Mesendoderm (in vitro differentiated cells): ENCODE results near the gene KCNC3.

Experiments used
- DNase-seq: peaks from one replicate; pipeline ENCODE4 v3.0.0; 2013
- H2AK5ac ChIP-seq: 2 replicates; pipeline ENCODE4 v1.6.1; 2013; ENCODE audit warnings: low read length, inconsistent platforms
- H2BK120ac ChIP-seq: 2 replicates; pipeline ENCODE4 v1.6.1; 2013; ENCODE audit warnings: low read depth, mild to moderate bottlenecking, low read length, moderate library complexity, mixed read lengths
- H2BK15ac ChIP-seq: replicated peaks from 2 replicates; pipeline ENCODE4 v1.6.1; 2013; ENCODE audit warnings: low read depth, mild to moderate bottlenecking, moderate library complexity
- H2BK5ac ChIP-seq: 2 replicates; pipeline ENCODE4 v1.6.1; 2013; ENCODE audit warnings: low read length, inconsistent platforms
- H3K18ac ChIP-seq: 2 replicates; pipeline ENCODE4 v1.6.1; 2013; ENCODE audit warnings: mild to moderate bottlenecking, low read length, mixed read lengths
- H3K23ac ChIP-seq: one replicate; pipeline ENCODE4 v1.6.1; 2013; ENCODE audit warnings: low read length
- H3K27ac ChIP-seq: 2 replicates; pipeline ENCODE4 v1.5.1; 2013; ENCODE audit warnings: low read depth, mild to moderate bottlenecking, inconsistent platforms, low read length, moderate library complexity
- H3K27me3 ChIP-seq: 2 replicates; pipeline ENCODE4 v1.6.1; 2013; ENCODE audit warnings: low read length, control low read depth, mild to moderate bottlenecking, inconsistent platforms; ENCODE audit not compliant: insufficient read depth, poor library complexity
- H3K36me3 ChIP-seq: 2 replicates; pipeline ENCODE4 v1.6.1; 2013; ENCODE audit warnings: low read length, inconsistent platforms; ENCODE audit not compliant: control insufficient read depth, insufficient read depth
- H3K4ac ChIP-seq: one replicate; pipeline ENCODE4 v1.6.1; 2013; ENCODE audit warnings: low read depth, mild to moderate bottlenecking, low read length, moderate library complexity
- H3K4me1 ChIP-seq: 2 replicates; pipeline ENCODE4 v1.6.1; 2013; ENCODE audit warnings: low read depth, low read length, inconsistent platforms; ENCODE audit not compliant: control insufficient read depth
- H3K4me2 ChIP-seq: 2 replicates; pipeline ENCODE4 v1.6.1; 2013; ENCODE audit warnings: low read length
- H3K4me3 ChIP-seq: 2 replicates; pipeline ENCODE4 v1.5.1; 2013; ENCODE audit warnings: mild to moderate bottlenecking, low read length
- H3K56ac ChIP-seq: one replicate; pipeline ENCODE4 v1.6.1; 2013; ENCODE audit warnings: low read length
- H3K79me1 ChIP-seq: 2 replicates; pipeline ENCODE4 v1.6.1; 2013; ENCODE audit warnings: low read length, inconsistent platforms
- H3K79me2 ChIP-seq: 2 replicates; pipeline ENCODE4 v1.6.1; 2013; ENCODE audit warnings: mild to moderate bottlenecking, low read length; ENCODE audit not compliant: control insufficient read depth, insufficient read depth
- H3K9ac ChIP-seq: 2 replicates; pipeline ENCODE4 v1.6.1; 2013; ENCODE audit warnings: low read length, inconsistent platforms
- H4K5ac ChIP-seq: one replicate; pipeline ENCODE4 v1.6.1; 2013; ENCODE audit warnings: low read length
- H4K8ac ChIP-seq: one replicate; pipeline ENCODE4 v1.6.1; 2013; ENCODE audit warnings: low read depth, mild to moderate bottlenecking, control low read depth, low read length, moderate library complexity
- WGBS: extraction: QIAGEN DNeasy Blood & Tissue Kit; methylation state at CpG from one replicate; pipeline ENCODE4 v1.1.7; 2013; ENCODE audit warnings: low lambda C conversion rate, missing lambda C conversion rate; ENCODE audit not compliant: insufficient coverage; ENCODE audit errors: extremely low coverage; 5-methylcytosine and 5-hydroxymethylcytosine counted together

Gene KCNC3

DNA sequence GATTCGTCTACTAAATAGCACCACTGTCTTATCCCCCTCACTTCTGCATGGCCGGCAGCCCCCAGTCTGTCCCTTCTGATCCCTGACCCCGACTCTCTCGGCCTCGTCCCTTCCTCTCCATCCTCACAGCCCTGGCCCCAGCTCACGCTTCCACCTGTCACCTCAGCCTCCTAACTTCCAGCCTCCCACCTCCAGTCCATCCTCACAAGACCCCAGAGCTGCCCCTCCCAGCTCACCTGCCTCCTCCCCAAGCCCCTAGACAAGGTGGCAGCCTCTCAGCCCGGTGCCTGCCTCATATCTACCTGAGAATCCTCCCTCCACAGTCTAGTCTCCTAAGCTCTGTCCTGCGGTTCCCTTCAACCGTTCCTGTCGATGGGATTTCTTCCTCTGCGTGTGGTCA is 10.0 kb downstream of the KCNC3 start:
- H3K18ac ChIP-seq: no peak overlapping the region
- H2BK5ac ChIP-seq: no peak overlapping the region
- H3K4ac ChIP-seq: no peak overlapping the region
- no peak overlapping the region for H2BK15ac ChIP-seq
- H2BK120ac ChIP-seq: no peak overlapping the region
- H3K23ac ChIP-seq: no peak overlapping the region
- no peak overlapping the region for H4K5ac ChIP-seq
- no peak overlapping the region for H3K4me2 ChIP-seq
- no peak for DNase-seq
- no peaks in the 10 kb centered on the region for H3K79me2 ChIP-seq
- WGBS: no CpG with 5 or more reads among the region's 11 CpGs
- H3K4me1 ChIP-seq: no peaks in the 10 kb centered on the region
- H3K36me3 ChIP-seq: no peaks in the 10 kb centered on the region
- H2AK5ac ChIP-seq: no peak overlapping the region
- no peak overlapping the region for H4K8ac ChIP-seq
- H3K27me3 ChIP-seq: no peaks in the 10 kb centered on the region
- no peak overlapping the region for H3K27ac ChIP-seq
- no peak overlapping the region for H3K9ac ChIP-seq
- H3K79me1 ChIP-seq: no peaks in the 10 kb centered on the region
- H3K56ac ChIP-seq: no peak overlapping the region
- H3K4me3 ChIP-seq: no peak overlapping the region

DNA sequence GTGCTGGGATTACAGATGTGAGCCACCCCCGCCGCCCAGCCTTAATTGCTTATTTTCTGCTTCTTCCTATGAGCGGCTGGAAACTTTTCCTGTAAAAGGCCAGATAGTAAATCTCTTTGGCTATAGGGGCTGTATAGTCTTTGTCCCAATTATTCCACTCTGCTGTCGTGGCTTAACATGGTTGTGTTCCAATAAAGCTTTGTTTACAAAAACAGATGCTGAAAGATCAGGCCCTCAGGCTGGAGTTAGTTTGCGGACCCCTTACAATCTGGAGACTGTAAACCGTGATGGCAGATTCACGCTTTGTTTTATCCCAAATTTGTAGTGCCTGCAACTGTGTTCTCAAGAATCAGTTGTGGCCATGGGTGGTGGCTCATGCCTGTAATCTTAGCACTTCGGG is 10.7 kb downstream of the KCNC3 start:
- no peak overlapping the region for H3K4me2 ChIP-seq
- no peak overlapping the region for H3K23ac ChIP-seq
- H2BK15ac ChIP-seq: no peak overlapping the region
- no peak for DNase-seq
- no peak overlapping the region for H3K56ac ChIP-seq
- H2AK5ac ChIP-seq: no peak overlapping the region
- H3K79me1 ChIP-seq: no peaks in the 10 kb centered on the region
- H3K4me1 ChIP-seq: no peaks in the 10 kb centered on the region
- no peak overlapping the region for H3K18ac ChIP-seq
- H4K8ac ChIP-seq: no peak overlapping the region
- H3K36me3 ChIP-seq: no peaks in the 10 kb centered on the region
- no peak overlapping the region for H3K4ac ChIP-seq
- H4K5ac ChIP-seq: no peak overlapping the region
- no peak overlapping the region for H3K27ac ChIP-seq
- no peaks in the 10 kb centered on the region for H3K79me2 ChIP-seq
- H2BK120ac ChIP-seq: no peak overlapping the region
- H3K9ac ChIP-seq: no peak overlapping the region
- no peak overlapping the region for H3K4me3 ChIP-seq
- H2BK5ac ChIP-seq: no peak overlapping the region
- WGBS: no CpG with 5 or more reads among the region's 8 CpGs
- no peaks in the 10 kb centered on the region for H3K27me3 ChIP-seq

DNA sequence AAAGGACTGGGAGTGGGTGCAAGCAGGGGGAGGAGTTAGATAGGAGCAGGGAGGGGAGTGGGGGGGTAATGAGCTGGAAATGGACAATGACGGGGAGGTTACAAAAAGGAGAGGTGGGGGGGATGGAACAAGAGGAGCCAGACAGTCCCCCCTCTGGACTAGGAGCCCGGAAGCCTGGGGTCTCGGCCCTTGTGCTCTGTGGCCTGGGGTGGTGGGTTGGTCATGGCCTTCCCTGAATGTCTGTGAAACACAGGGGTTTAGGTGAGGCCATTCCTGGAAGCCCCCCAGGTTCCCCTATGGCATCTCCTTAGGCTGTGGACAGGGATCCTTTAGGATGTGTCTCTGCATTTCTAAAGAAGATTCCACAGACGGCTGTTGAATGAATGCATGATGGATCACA is 12.1 kb downstream of the KCNC3 start:
- no peak overlapping the region for H2AK5ac ChIP-seq
- no peaks in the 10 kb centered on the region for H3K36me3 ChIP-seq
- no peaks in the 10 kb centered on the region for H3K79me1 ChIP-seq
- no peak overlapping the region for H3K4ac ChIP-seq
- no peak overlapping the region for H2BK120ac ChIP-seq
- H2BK15ac ChIP-seq: no peak overlapping the region
- no peaks in the 10 kb centered on the region for H3K79me2 ChIP-seq
- no peak overlapping the region for H3K27ac ChIP-seq
- no peak overlapping the region for H3K9ac ChIP-seq
- H3K4me3 ChIP-seq: no peak overlapping the region
- no peak overlapping the region for H3K18ac ChIP-seq
- WGBS: no CpG with 5 or more reads among the region's 4 CpGs
- H4K5ac ChIP-seq: no peak overlapping the region
- no peaks in the 10 kb centered on the region for H3K27me3 ChIP-seq
- DNase-seq: no peak
- H3K4me1 ChIP-seq: peaks cover 4% of the 10 kb centered on the region
- no peak overlapping the region for H4K8ac ChIP-seq
- H3K23ac ChIP-seq: no peak overlapping the region
- H3K4me2 ChIP-seq: no peak overlapping the region
- H3K56ac ChIP-seq: no peak overlapping the region
- H2BK5ac ChIP-seq: no peak overlapping the region

DNA sequence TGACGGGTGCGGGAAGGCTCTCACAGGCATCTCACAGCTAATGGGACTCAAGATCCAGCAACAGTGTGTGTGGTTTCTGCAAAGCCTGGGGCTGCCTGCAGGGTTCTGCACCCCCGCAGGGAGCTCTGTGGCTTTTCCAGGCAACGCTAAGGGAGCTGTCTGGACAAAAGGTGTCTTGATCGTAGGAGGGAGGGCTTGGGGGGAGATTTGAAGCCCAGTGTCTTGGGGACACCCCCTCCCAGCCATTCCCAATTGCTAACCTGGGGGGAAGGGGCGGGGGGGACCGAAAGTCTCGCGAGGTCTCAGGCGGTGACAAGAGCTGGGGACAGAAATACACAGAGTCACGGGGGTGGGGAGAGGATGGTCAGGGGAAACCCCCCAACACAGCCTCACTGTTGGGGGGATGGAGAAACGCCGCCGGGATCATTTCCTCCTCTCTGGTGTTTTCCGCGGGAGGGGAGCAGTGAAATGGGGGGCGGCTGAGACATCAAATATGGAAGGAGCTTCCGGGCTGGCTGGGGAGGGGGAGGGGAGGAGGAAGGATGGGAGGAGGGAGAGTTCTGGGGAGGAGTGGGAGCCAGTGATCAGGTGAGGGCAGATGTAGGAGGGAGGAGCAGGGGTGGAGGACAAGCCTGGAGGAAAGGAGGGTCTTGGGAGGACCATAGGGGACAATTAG is 13.3 kb downstream of the KCNC3 start:
- peak overlapping the region; percentile 87 for H3K27ac ChIP-seq
- H3K4me3 ChIP-seq: peak overlapping the region; percentile 56

DNA sequence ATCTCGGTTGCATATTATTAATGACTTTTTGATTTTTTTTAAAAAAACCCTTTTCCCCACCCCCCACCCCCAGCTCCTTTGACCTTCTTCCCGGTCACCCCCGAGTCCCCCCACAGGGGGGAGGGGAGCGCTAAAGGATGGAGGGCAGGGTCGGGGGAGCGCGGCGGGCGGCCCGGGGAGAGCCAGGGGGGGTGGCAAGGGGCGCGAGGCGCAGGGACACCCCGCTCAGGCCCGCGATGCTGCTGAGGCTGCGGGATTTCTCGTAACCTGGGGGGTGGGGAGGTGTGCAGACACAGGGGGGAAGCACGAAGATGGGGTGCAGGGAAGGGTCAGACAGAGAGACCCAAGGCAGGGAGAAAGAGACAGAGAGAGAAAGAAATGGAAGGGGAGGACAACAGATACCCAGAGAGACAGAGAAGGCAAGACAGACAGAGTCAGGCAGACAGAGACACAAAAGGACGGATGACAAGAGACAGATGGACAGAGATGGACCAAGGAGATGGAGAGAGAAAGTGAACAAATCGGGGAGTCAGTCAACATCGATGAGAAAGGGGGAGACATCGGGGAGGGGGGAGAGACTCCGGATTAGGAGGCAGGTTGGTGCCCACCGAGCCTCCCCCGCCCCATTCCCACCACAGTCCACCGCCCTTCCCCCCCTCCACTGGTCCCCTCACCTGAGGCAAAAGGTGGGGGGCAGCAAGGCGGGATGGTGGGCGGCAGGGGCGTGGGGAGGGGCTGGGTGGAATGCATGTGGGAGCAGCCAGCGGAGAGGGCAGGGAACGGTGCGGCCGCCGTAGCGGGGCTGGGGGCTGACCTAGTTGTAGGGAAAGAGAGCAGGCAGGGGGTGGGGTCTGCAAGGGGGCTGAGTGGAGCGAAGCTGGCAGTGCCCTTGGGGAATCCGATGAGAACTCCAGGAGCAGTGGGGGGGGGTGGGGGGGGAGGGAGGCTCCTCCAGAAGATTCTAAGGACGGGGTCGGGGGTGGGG is 14.2 kb downstream of the KCNC3 start:
- Histone ChIP-seq H3K27ac (no peak overlapping the region), H2BK5ac (no peak overlapping the region), H3K23ac (no peak overlapping the region), H3K27me3 (no peaks in the 10 kb centered on the region), H3K79me1 (no peaks in the 10 kb centered on the region), H4K8ac (no peak overlapping the region), H2BK120ac (no peak overlapping the region), H3K4me1 (peaks cover 4% of the 10 kb centered on the region), H3K4ac (no peak overlapping the region), H3K18ac (peak overlapping the region; percentile 28), H2AK5ac (no peak overlapping the region), H3K79me2 (no peaks in the 10 kb centered on the region), H3K36me3 (no peaks in the 10 kb centered on the region), H2BK15ac (no peak overlapping the region), H3K4me3 (no peak overlapping the region), H3K4me2 (peak overlapping the region; percentile 56), H4K5ac (no peak overlapping the region), H3K56ac (peak overlapping the region; percentile 79), H3K9ac (peak overlapping the region; percentile 52)
- WGBS: no CpG with 5 or more reads among the region's 40 CpGs
- no peak for DNase-seq

More for the DNA sequence above, 13.3 kb downstream of the KCNC3 start:
- H2AK5ac ChIP-seq: no peak overlapping the region
- H2BK15ac ChIP-seq: no peak overlapping the region
- H3K56ac ChIP-seq: peak overlapping the region; percentile 79
- no peaks in the 10 kb centered on the region for H3K27me3 ChIP-seq
- H3K23ac ChIP-seq: no peak overlapping the region
- no peak overlapping the region for H2BK5ac ChIP-seq
- H3K4me2 ChIP-seq: peak overlapping the region; percentile 93
- H4K8ac ChIP-seq: peak overlapping the region; percentile 81
- no peak overlapping the region for H4K5ac ChIP-seq
- no peak overlapping the region for H3K18ac ChIP-seq
- peak overlapping the region; percentile 71 for H3K9ac ChIP-seq
- no peaks in the 10 kb centered on the region for H3K79me2 ChIP-seq
- H2BK120ac ChIP-seq: no peak overlapping the region
- H3K79me1 ChIP-seq: no peaks in the 10 kb centered on the region
- H3K4me1 ChIP-seq: peaks cover 4% of the 10 kb centered on the region
- no peaks in the 10 kb centered on the region for H3K36me3 ChIP-seq
- WGBS: no CpG with 5 or more reads among the region's 18 CpGs
- H3K4ac ChIP-seq: peak overlapping the region; percentile 28
- DNase-seq: peak; percentile 92
